HFFc6 (cell line): ENCODE data around the gene AKT2. TPM values are rescaled to one million over a fixed set of nuclear protein-coding genes. Genes with fewer than 3 reads are reported as not detected.

ENCODE experiments used
- DNase-seq: peaks from one replicate; pipeline ENCODE4 v3.0.0-alpha.2; 2018
- H3K27ac Mint-ChIP-seq: 2 replicates; pipeline ENCODE4 v1.8.0; 2020; ENCODE audit warnings: mild to moderate bottlenecking, mixed read lengths
- H3K27me3 Mint-ChIP-seq: 2 replicates; pipeline ENCODE4 v1.8.0; 2021; ENCODE audit warnings: mild to moderate bottlenecking, moderate library complexity, mixed read lengths; ENCODE audit not compliant: insufficient read depth
- H3K36me3 Mint-ChIP-seq: 2 replicates; pipeline ENCODE4 v1.8.0; 2021; ENCODE audit warnings: low read depth, mixed read lengths
- H3K4me1 Mint-ChIP-seq: 2 replicates; pipeline ENCODE4 v1.8.0; 2020; ENCODE audit warnings: low read depth, mixed read lengths
- H3K4me3 Mint-ChIP-seq: 2 replicates; pipeline ENCODE4 v1.8.0; 2020; ENCODE audit warnings: mild to moderate bottlenecking, moderate library complexity, mixed read lengths
- H3K9me3 Mint-ChIP-seq: 2 replicates; pipeline ENCODE4 v1.8.0; 2020; ENCODE audit warnings: mild to moderate bottlenecking, mixed read lengths
- CTCF ChIP-seq: fragments of 200-600 bp; sonication (generic); IDR thresholded peaks from 2 replicates; pipeline ENCODE4 v1.5.0; 2021; ENCODE audit warnings: antibody characterized with exemption, mild to moderate bottlenecking
- total RNA-seq, 6 experiments: library from RNA; stranded (reverse); fragmentation: NEBNext Ultra II Directional; extraction: Animal tissue kit (Norgen Biotek cat#: 25700); gene quantifications; 2 replicates in 1 of 6; 3 replicates in 5 of 6; pipeline ENCODE4 v1.2.3, GENCODE V29; 2021

Gene AKT2
- total RNA-seq, 6 experiments from 2014 or later: 128 to 133 (median 130) TPM

- no peak for TF ChIP-seq CTCF
- peak overlapping the region; percentile 81 for H3K27ac Mint-ChIP-seq
- peaks cover 20% of the 10 kb centered on the region for H3K36me3 Mint-ChIP-seq
- H3K4me3 Mint-ChIP-seq: no peak overlapping the region
- peaks cover 19% of the 10 kb centered on the region for H3K4me1 Mint-ChIP-seq
- peaks cover 3% of the 10 kb centered on the region for H3K27me3 Mint-ChIP-seq
- no peaks in the 10 kb centered on the region for H3K9me3 Mint-ChIP-seq
- DNase-seq: no peak
These were observed 37.9 kb upstream of the AKT2 start for GRCh38 chr19:40322951-40323615.

GRCh38 chr19:40322271-40322610, 37.1 kb upstream of the AKT2 start:
- no peak for TF ChIP-seq CTCF
- Mint-ChIP-seq H3K27me3 (peaks cover 3% of the 10 kb centered on the region), H3K4me1 (peaks cover 19% of the 10 kb centered on the region), H3K4me3 (peak overlapping the region; percentile 10; the same call in 1 of the 2 replicates), H3K36me3 (peaks cover 20% of the 10 kb centered on the region), H3K9me3 (no peaks in the 10 kb centered on the region), H3K27ac (peak overlapping the region; percentile 81)
- peak; percentile 39 for DNase-seq

- Mint-ChIP-seq H3K36me3 (peaks cover 20% of the 10 kb centered on the region), H3K27ac (peak overlapping the region; percentile 81), H3K27me3 (peaks cover 3% of the 10 kb centered on the region), H3K9me3 (no peaks in the 10 kb centered on the region), H3K4me1 (peaks cover 19% of the 10 kb centered on the region), H3K4me3 (no peak overlapping the region)
- TF ChIP-seq CTCF: no peak
- DNase-seq: no peak
These were observed 36.6 kb upstream of the AKT2 start for GRCh38 chr19:40321566-40322270.

- no peaks in the 10 kb centered on the region for H3K9me3 Mint-ChIP-seq
- H3K27me3 Mint-ChIP-seq: peaks cover 3% of the 10 kb centered on the region
- DNase-seq: no peak
- no peak overlapping the region for H3K4me3 Mint-ChIP-seq
- H3K4me1 Mint-ChIP-seq: peaks cover 19% of the 10 kb centered on the region
- no peak for TF ChIP-seq CTCF
- no peak overlapping the region for H3K27ac Mint-ChIP-seq
- peaks cover 20% of the 10 kb centered on the region for H3K36me3 Mint-ChIP-seq
These were observed 35.9 kb upstream of the AKT2 start for GRCh38 chr19:40321076-40321475.

GRCh38 chr19:40320558-40320935, 35.4 kb upstream of the AKT2 start:
- TF ChIP-seq CTCF: no peak
- peaks cover 3% of the 10 kb centered on the region for H3K27me3 Mint-ChIP-seq
- H3K36me3 Mint-ChIP-seq: peaks cover 20% of the 10 kb centered on the region
- H3K9me3 Mint-ChIP-seq: no peaks in the 10 kb centered on the region
- no peak overlapping the region for H3K4me3 Mint-ChIP-seq
- no peak for DNase-seq
- H3K27ac Mint-ChIP-seq: no peak overlapping the region
- peaks cover 19% of the 10 kb centered on the region for H3K4me1 Mint-ChIP-seq
